Activated B cell treated with CpG ODN at 0.5 μM for 24 hours (primary cell): Measurements from ENCODE around the gene COL8A2. TPM values are rescaled to one million over a fixed set of nuclear protein-coding genes. Genes with fewer than 3 reads are reported as not detected.
A peak's percentile ranks its signal among the peaks of the same experiment; 100 is the strongest.

Experiments
- ATAC-seq: fragments of 200-7000 bp; cut with Tn5 transposase; one replicate; pipeline ENCODE4 v1.10.0; 2021; ENCODE audit warnings: low read depth, mild to moderate bottlenecking, moderate library complexity
- CTCF ChIA-PET: fragments of 350-600 bp; sonication (Branson Sonifier 250); formaldehyde crosslinking; loops from one replicate; lab custom pipeline; 2021; ENCODE audit warnings: antibody characterized with exemption; lab: Charles Lee
- POLR2A ChIA-PET: fragments of 350-600 bp; sonication (Branson Sonifier 250); formaldehyde crosslinking; loops from one replicate; lab custom pipeline; 2021; ENCODE audit warnings: antibody characterized with exemption; lab: Charles Lee
- DNase-seq: peaks from one replicate; pipeline ENCODE4 v3.0.0; 2022
- H3K27ac Mint-ChIP-seq: one replicate; pipeline ENCODE4 v1.8.0; 2020; ENCODE audit warnings: mixed read lengths
- H3K27me3 Mint-ChIP-seq: one replicate; pipeline ENCODE4 v1.8.0; 2021; ENCODE audit warnings: mixed read lengths
- H3K36me3 Mint-ChIP-seq: one replicate; pipeline ENCODE4 v1.8.0; 2021; ENCODE audit warnings: low read depth, mixed read lengths
- H3K4me1 Mint-ChIP-seq: one replicate; pipeline ENCODE4 v1.8.0; 2021; ENCODE audit warnings: mixed read lengths
- H3K4me3 Mint-ChIP-seq: one replicate; pipeline ENCODE4 v1.8.0; 2020; ENCODE audit warnings: mild to moderate bottlenecking, mixed read lengths
- H3K9me3 Mint-ChIP-seq: one replicate; pipeline ENCODE4 v1.8.0; 2020; ENCODE audit warnings: mixed read lengths
- intact Hi-C: fragments of 100-400 bp; cut with micrococcal nuclease; formaldehyde crosslinking; loops from one replicate; pipeline ENCODE4 v1.15.1; 2024
- total RNA-seq: library from RNA; stranded (reverse); gene quantifications from 2 replicates; pipeline ENCODE4 v1.2.3, GENCODE V29; 2022
- TF ChIP-seq, protein P1 (sequence below): fragments of 200-600 bp; IDR thresholded peaks from one replicate; pipeline ENCODE4 v1.8.0; 2022; ENCODE audit warnings: antibody characterized with exemption, mild to moderate bottlenecking

The COL8A2 gene
- total RNA-seq, 1 donor from 2014 or later: 0.24 TPM

DNA sequence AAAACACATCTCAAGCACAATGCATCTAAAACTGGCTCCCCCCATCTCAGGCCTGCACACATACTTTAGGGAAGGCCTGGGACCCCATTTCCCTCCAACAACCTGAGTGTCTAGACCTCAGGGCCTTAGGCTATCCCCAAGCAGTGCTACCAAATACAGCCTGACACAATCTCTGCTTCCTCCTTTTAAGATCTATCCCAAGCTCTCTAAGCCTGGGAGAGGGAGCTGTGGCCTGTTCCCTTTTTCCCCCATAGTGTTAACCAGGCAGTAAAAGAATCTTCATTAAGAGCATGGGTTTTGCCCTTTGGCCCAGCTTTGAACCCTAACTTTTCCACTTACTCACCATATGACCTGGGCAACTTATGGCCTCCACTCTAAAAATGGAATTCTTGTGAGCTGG is 10.8 kb upstream of the COL8A2 start:
- Mint-ChIP-seq H3K36me3 (peaks cover 41% of the 10 kb centered on the region), H3K9me3 (no peaks in the 10 kb centered on the region), H3K27me3 (no peaks in the 10 kb centered on the region), H3K4me3 (no peak overlapping the region), H3K4me1 (no peaks in the 10 kb centered on the region), H3K27ac (no peak overlapping the region)
- TF ChIP-seq, protein P1, sequence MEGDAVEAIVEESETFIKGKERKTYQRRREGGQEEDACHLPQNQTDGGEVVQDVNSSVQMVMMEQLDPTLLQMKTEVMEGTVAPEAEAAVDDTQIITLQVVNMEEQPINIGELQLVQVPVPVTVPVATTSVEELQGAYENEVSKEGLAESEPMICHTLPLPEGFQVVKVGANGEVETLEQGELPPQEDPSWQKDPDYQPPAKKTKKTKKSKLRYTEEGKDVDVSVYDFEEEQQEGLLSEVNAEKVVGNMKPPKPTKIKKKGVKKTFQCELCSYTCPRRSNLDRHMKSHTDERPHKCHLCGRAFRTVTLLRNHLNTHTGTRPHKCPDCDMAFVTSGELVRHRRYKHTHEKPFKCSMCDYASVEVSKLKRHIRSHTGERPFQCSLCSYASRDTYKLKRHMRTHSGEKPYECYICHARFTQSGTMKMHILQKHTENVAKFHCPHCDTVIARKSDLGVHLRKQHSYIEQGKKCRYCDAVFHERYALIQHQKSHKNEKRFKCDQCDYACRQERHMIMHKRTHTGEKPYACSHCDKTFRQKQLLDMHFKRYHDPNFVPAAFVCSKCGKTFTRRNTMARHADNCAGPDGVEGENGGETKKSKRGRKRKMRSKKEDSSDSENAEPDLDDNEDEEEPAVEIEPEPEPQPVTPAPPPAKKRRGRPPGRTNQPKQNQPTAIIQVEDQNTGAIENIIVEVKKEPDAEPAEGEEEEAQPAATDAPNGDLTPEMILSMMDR: no peak
- DNase-seq (no peak), ATAC-seq (no peak)
- CTCF ChIA-PET: interaction anchor here (0.9 to 3.5 kb wide), 4 partner anchors 13 to 150 kb away, joined by 3 to 38 read pairs (median 8); partner anchors contain the start of gene TRAPPC3
- intact Hi-C loops: no loop called here
- POLR2A ChIA-PET: no interaction called here

DNA sequence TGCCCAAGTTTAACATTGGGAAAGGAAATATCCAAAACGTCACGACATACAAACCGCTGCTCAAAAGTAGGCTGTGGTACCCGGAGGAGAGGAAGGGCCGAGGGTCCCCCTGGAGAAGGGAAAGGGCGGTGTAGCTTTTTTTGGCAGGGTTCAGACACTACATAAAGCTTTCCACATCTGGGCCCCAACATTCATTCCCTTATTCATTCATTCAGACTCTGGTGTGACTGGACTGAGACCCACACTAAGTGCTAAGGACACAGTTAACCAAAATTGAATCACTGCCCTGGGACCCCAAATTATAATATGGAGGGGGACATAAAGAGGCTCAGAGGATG is 10.3 kb upstream of the COL8A2 start:
- no peaks in the 10 kb centered on the region for H3K4me1 Mint-ChIP-seq
- H3K27me3 Mint-ChIP-seq: no peaks in the 10 kb centered on the region
- POLR2A ChIA-PET: interaction anchor here (1.3 kb wide), 1 partner anchor 14 kb away, joined by 3 read pairs; the partner anchor contains the start of gene TRAPPC3
- DNase-seq (no peak), ATAC-seq (no peak)
- H3K4me3 Mint-ChIP-seq: no peak overlapping the region
- intact Hi-C loops: no loop called here
- H3K9me3 Mint-ChIP-seq: no peaks in the 10 kb centered on the region
- H3K27ac Mint-ChIP-seq: no peak overlapping the region
- H3K36me3 Mint-ChIP-seq: peaks cover 41% of the 10 kb centered on the region
- TF ChIP-seq, protein P1: no peak
- CTCF ChIA-PET: interaction anchor here (0.8 to 3.5 kb wide), 8 partner anchors 13 to 150 kb away, joined by 3 to 38 read pairs (median 5); partner anchors contain the start of gene TRAPPC3

DNA sequence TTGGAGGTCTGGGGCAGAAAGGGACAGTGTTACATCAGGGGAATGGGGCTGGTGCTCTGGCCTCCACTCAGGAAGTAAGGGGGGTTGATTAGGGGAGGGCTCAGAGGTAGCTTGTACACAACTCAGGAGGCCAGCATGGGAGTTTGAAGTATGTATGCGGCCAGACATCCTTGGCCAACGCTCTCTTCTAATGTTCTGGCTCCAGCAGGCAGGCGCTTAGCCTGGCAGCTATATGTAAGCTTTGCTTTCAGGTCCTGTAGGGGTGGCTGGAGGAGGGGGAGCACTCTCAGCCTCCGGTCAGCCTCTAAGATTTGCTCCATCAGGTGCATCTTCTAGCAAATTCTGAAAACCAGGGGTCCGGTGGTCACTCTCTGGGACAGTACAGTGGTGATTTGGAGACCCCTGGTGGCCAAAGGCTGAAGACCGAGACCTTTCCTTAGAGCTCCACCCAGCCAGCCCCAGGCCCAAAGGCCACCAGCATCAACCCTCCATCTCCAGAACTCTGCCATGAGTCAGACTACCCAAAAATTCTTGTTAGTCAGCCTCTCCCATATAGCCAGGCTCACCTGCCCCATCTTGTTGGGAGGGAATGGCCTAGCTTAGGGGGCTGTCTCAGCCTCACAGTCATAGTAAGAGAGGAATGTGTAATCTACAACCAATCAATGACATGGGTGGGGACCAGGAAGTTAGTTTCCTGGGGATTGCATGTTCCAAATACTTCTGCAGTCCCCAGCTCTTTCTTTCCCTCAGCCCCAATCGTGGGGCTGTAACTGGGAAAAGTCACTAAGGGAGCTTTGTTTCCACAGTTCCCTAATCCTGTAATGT is 9.7 kb upstream of the COL8A2 start:
- ATAC-seq (peak; percentile 67), DNase-seq (no peak)
- Mint-ChIP-seq H3K4me1 (no peaks in the 10 kb centered on the region), H3K9me3 (no peaks in the 10 kb centered on the region), H3K4me3 (no peak overlapping the region), H3K27me3 (no peaks in the 10 kb centered on the region), H3K36me3 (peaks cover 35% of the 10 kb centered on the region), H3K27ac (no peak overlapping the region)
- ChIA-PET CTCF (interaction anchor here (0.8 to 3.5 kb wide), 10 partner anchors 14 to 160 kb away, joined by 3 to 38 read pairs (median 4); partner anchors contain the start of gene TRAPPC3), POLR2A (interaction anchor here (0.7 to 1.3 kb wide), 2 partner anchors 14 to 1341 kb away, joined by 3 to 11 read pairs; partner anchors contain the start of gene TRAPPC3)
- TF ChIP-seq, protein P1: no peak
- intact Hi-C loops: loop anchor here (1.0 to 5.0 kb wide), 2 partner anchors 35 to 277 kb away; no protein-coding TSS in a partner anchor

DNA sequence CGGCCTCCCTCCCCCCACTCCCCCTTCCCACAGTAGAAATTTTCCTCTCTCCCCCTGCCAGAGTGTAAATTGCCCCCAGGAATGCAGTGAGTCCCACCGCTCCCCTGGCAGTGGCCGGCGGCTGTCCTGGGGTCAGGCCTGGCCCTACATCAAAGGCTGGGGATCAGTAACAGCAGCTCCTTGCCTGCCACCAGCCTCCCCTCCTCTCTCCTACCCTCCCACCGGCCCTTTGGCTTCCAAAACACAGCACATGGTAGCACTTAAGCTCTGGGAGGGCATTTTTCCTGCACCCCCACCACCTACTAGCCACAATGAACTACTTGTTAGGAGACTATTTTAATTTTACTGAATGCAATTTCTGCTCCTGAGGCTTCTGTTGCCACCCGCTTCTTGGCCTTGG is 9.0 kb upstream of the COL8A2 start:
- H3K4me1 Mint-ChIP-seq: no peaks in the 10 kb centered on the region
- peaks cover 29% of the 10 kb centered on the region for H3K36me3 Mint-ChIP-seq
- DNase-seq: no peak
- intact Hi-C loops: loop anchor here (1.0 to 5.0 kb wide), 2 partner anchors 35 to 277 kb away; no protein-coding TSS in a partner anchor
- H3K27me3 Mint-ChIP-seq: no peaks in the 10 kb centered on the region
- POLR2A ChIA-PET: interaction anchor here (0.7 to 1.3 kb wide), 2 partner anchors 15 to 1342 kb away, joined by 3 to 11 read pairs; partner anchors contain the start of gene TRAPPC3
- H3K4me3 Mint-ChIP-seq: no peak overlapping the region
- CTCF ChIA-PET: interaction anchor here (0.8 to 3.5 kb wide), 7 partner anchors 16 to 160 kb away, joined by 3 to 38 read pairs (median 4); no protein-coding TSS in a partner anchor
- ATAC-seq: no peak
- no peak overlapping the region for H3K27ac Mint-ChIP-seq
- H3K9me3 Mint-ChIP-seq: no peaks in the 10 kb centered on the region
- TF ChIP-seq, protein P1: no peak

DNA sequence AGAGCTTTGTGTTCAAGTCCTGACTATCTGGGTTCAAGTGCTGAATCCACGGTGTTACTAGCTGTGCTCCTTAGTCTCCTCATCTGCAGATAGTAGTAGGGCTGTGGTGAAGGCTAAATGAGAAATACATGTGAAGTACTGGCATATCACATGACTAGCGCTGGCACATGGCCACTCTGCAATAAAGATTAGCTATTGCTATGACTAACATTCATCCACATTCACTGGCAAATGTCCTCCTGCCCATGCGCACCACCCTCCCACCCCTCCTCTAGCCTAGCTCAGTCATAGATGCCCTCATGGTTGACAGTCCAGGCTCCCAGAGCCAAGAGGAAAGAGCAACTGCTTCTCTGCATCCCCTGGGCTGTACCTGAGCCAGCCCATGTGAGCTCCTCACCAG is 8.5 kb upstream of the COL8A2 start:
- H3K27ac Mint-ChIP-seq: no peak overlapping the region

More for the DNA sequence above, 8.5 kb upstream of the COL8A2 start:
- Mint-ChIP-seq H3K36me3 (peaks cover 26% of the 10 kb centered on the region), H3K9me3 (no peaks in the 10 kb centered on the region), H3K4me3 (no peak overlapping the region), H3K4me1 (no peaks in the 10 kb centered on the region), H3K27me3 (no peaks in the 10 kb centered on the region)
- intact Hi-C loops: loop anchor here (5.0 kb wide), 1 partner anchor 276 kb away; no protein-coding TSS in a partner anchor
- no peak for ATAC-seq
- no peak for DNase-seq
- CTCF ChIA-PET: interaction anchor here (1.2 to 3.5 kb wide), 3 partner anchors 15 to 55 kb away, joined by 4 to 38 read pairs (median 11); no protein-coding TSS in a partner anchor
- POLR2A ChIA-PET: interaction anchor here (0.8 kb wide), 1 partner anchor 630 kb away, joined by 3 read pairs; no protein-coding TSS in a partner anchor
- TF ChIP-seq, protein P1: no peak
